Fibroblast of the aortic adventitia (primary cell): ENCODE measurements around the gene BAD. TPM values are rescaled to one million over a fixed set of nuclear protein-coding genes. Genes with fewer than 3 reads are reported as not detected.

Experiments used
- DNase-seq: peaks from one replicate; pipeline ENCODE4 v3.0.0-alpha.2; 2010; ENCODE audit warnings: low read depth
- H3K4me3 ChIP-seq: 2 replicates; pipeline ENCODE4 v1.5.1; 2011; ENCODE audit warnings: low read depth, mild to moderate bottlenecking, control low read depth, low read length, moderate library complexity
- total RNA-seq: library from RNA; depleted of rRNA; stranded (reverse); fragments of >200 nt; gene quantifications from 2 replicates; pipeline ENCODE4 v1.2.3, GENCODE V29; 2012; ENCODE audit warnings: low replicate concordance
- TF ChIP-seq, protein P1 (sequence below): IDR thresholded peaks from 2 replicates; pipeline ENCODE4 v1.5.1; 2011; ENCODE audit warnings: mild to moderate bottlenecking, low read length, control low read depth, inconsistent platforms; ENCODE audit not compliant: insufficient read depth

Gene BAD
- total RNA-seq = 56.2 and 69.6 TPM in 2 replicates

DNA sequence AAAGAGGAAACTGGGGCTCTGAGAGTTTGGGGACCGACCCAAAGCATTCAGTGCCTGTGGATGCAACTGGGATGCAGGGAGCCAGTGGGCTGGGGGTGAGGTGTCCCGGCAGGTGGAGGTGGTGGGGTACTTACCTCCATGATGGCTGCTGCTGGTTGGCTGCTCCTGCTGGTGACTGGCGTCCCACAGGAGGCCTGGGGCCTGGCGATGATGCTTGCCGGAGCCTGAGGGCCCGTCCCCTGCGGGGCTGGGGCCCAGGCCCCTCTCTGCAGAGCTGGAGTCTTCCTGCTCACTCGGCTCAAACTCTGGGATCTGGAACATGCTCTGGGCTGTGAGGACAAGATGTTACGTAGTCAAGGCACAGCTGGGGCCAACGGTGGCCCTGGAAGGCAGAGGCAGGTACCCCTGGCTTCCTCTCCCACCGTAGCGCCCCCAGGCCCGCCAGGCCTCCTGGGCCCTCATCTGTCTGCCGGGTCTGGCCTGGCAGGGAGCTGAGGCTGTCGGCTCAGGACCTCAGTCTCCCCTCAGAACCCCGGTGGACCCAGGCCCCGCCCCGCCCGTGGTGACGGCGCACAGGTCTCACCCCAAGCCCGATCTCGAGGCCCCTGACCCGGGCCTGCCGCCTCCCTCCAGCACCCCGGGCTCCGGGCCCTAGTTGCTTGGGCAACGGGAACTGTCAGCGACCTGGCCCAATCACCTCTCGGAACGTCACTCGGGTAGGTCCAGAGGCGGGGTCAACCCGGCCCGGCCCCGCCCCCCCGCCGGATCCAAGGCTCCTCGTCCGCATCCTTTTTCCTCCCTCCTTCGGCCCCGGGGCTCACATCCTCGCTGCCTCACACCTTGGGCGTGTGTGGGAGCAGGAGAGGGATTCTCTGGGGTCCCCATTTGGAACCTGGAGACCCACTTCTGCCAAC is at the start of gene BAD:
BAD (minus strand) TSS at position 618 of the 914 bp plus-strand sequence; CDS start at position 321, 297 bp downstream.
- peak; percentile 90 for DNase-seq
- peak within 1 kb of the TSS; percentile 87 for H3K4me3 ChIP-seq
- TF ChIP-seq, protein P1, sequence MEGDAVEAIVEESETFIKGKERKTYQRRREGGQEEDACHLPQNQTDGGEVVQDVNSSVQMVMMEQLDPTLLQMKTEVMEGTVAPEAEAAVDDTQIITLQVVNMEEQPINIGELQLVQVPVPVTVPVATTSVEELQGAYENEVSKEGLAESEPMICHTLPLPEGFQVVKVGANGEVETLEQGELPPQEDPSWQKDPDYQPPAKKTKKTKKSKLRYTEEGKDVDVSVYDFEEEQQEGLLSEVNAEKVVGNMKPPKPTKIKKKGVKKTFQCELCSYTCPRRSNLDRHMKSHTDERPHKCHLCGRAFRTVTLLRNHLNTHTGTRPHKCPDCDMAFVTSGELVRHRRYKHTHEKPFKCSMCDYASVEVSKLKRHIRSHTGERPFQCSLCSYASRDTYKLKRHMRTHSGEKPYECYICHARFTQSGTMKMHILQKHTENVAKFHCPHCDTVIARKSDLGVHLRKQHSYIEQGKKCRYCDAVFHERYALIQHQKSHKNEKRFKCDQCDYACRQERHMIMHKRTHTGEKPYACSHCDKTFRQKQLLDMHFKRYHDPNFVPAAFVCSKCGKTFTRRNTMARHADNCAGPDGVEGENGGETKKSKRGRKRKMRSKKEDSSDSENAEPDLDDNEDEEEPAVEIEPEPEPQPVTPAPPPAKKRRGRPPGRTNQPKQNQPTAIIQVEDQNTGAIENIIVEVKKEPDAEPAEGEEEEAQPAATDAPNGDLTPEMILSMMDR = no peak

DNA sequence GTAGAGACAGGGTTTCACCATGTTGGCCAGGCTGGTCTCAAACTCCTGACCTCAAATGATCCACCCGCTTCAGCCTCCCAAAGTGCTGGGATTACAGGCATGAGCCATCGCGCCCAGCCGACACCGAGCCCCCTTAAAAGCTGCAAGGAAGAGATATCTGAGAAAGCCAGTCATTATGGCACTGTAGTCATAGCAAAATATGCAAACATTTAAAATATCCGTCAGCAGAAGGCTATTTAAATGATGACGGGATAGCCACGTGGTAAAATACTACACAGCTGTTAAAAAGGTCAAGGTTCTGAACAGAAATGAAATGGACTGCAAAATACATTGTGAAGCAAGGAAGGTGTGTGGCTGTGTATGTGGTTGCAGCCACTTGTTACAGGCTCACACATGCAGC is 49.1 kb upstream of the BAD start:
- no peak for DNase-seq
- H3K4me3 ChIP-seq = no peak overlapping the region
- TF ChIP-seq, protein P1 = no peak

DNA sequence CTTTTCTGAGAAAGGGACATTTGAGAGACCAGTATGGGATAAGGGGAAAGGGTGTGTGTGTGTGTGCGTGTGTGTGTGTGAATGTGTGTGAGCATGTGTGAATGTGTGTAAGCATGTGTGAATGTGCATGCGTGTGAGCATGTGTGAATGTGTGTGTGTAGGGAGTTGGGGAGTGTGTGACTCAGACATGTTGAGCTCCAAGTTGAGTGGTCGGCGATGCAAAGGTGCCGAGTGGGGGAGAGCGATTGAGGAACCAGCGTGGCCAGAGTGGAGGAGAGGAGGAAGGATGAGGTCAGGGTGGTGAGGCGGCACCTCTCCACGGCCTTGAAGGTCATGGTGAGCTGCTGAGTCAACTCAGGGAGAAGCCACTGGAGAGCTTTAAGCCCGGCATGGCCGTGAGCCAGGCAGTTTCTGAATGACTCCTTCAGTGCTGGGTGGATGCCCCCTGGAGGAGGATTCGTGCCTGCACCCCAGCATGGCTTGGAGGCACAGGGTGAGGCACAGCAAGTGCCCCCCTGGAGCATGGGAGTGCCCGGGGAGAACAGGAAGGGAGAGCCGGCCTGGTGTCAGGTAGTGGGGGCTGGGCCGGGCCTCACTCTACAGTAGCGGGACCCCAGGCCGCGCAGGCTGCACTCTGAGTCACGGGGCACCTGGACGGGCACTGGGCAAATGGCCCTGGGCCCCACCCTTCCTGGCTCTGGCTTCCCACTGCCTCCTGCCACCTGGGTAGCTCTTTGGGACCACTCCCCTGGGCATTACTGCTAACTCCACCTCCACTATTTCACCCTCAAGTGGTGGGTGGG is 47.3 kb upstream of the BAD start:
- no peak overlapping the region for H3K4me3 ChIP-seq
- peak; percentile 93 for DNase-seq
- TF ChIP-seq, protein P1 = peak; percentile 81

DNA sequence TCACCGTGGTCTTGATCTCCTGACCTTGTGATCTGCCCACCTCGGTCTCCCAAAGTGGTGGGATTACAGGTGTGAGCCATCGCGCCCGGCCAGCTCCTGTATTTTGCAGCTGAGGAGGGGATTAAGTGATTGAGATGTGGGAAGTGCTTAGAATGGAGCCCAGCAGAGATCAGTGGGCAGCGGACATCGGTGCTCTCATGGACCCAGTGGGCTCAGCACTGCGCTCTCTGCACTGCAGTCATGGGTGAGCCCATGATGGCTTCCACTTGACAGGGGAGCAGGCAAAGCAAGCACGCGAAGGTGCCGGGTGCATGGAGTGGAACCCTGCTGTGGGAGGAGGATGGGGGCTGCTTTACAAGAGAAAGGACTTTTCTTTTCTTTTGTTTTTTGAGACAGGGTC is 46.4 kb upstream of the BAD start:
- TF ChIP-seq, protein P1 = no peak
- DNase-seq = no peak
- no peak overlapping the region for H3K4me3 ChIP-seq

DNA sequence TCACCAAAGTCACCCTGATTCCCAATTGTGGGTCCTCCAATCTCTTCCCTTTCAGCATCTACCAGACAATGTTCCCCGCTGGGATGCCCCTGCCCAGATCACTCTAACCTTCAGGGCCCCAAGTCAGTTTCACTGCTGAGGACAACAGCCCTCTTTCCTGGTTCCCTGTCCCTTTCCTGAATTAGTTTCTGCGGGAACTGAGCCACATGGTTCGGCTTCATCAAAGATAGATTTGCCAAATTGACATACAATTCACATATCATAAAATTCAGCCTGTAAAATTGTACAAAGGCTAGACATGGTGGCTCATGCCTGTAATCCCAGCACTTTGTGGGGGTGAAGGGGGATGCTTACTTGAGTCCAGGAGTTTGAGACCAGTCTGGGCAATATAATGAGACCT is 43.5 kb upstream of the BAD start:
- no peak for DNase-seq
- no peak overlapping the region for H3K4me3 ChIP-seq
- TF ChIP-seq, protein P1 = no peak

DNA sequence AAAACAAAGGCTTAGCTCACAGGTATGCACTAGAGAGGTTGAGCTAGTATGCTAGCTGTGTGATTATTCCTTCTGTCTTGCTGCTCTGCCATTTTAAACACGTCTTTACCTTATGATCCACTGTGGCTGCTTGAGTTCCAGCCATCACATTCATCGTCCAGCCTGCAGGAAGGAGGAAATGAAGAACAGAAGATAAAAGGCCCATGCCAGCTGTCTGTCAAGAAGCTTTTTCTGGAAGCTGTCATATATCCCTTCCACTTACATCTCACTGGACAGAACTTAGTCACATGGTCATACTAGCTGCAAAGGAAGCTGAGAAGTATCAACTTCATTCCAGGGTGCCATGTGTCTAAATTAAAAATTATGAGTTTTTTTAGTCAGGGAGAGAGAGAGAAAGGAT is 42.9 kb upstream of the BAD start:
- H3K4me3 ChIP-seq = no peak overlapping the region
- TF ChIP-seq, protein P1 = no peak
- DNase-seq = no peak
